HG02798 (cell line): ENCODE data around the gene KRT37.
"Not testable (repeated sequence)": the region's sequence is repeated elsewhere in the genome, so short reads cannot be mapped to it uniquely, and the experiment has no call there.

ENCODE experiments used
- ATAC-seq: cut with Tn5 transposase; IDR thresholded peaks from one replicate; pipeline ENCODE4 v1.9.1; 2021; ENCODE audit warnings: mild to moderate bottlenecking; ENCODE audit not compliant: unreplicated experiment, poor library complexity

Gene KRT37

DNA sequence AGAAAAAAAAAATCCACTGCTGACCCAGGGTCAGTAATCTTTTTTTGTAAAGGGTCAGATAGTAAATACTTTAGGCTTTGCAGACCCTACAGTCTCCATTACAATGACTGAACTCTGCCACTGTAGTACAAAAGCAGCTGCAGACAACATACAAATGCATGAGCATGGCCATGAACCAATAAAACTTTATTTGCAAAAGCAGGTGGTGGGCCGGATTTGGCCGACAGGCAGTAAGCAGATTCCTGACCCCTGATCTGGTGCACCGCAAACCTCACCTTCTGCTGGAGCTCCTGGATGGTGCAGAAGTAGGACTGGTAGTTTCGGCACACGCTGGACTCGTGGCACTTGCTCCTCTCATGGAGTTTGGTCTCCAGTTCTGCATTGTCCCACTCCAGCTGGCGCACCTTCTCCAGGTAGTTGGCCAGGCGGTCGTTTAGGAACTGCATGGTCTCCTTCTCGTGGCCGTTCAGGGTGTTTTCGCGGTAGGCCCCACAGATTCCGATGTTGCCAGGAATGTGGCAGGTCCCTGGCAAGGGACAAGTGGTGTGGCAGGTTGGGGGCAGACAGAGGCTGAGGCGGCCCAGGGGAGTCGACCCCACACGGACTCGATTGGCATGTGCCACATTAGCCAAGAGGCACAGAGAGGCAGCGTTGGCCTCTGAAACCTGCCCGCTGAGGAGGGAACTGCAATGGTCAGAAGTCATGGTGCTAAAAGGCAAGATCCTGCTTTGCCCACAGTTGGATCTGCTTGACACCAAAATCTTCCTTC is 13.1 kb downstream of the KRT37 start:
- no peak for ATAC-seq

GRCh38 chr17:41407226-41407625 is 17.2 kb downstream of the KRT37 start:
- ATAC-seq, result no peak

- no peak for ATAC-seq
Measured at GRCh38 chr17:41406205-41406604, 18.2 kb downstream of the KRT37 start.

GRCh38 chr17:41404024-41404671 is 20.2 kb downstream of the KRT37 start:
- ATAC-seq, result no peak

DNA sequence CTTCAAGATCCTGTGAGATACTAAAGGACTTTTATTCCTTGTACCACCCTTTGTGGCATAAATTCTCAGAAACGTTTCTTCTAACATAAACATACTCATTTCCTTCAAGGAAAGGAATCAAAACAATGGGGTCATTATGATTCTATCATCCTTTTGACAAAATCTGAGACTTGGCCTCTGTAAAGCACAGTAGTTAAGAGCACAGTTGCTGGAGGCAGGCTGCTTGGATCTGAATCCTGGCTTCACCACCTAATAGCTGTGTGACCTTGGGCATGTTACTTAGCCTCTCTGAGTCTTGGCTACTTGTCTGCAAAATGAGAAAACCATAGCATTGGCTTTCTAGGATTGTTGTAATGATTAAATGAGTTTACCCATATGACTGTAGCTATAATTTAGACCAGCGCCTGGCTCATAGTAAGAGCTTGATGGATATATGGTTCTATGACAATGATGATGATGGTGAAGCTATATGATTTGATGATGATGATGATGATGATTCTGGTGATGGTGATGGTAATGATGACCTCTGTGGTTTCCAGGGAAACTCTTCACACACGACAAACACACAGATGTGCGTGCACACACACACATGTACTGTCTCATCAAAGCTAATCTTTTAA is 20.9 kb downstream of the KRT37 start:
- ATAC-seq, result no peak

DNA sequence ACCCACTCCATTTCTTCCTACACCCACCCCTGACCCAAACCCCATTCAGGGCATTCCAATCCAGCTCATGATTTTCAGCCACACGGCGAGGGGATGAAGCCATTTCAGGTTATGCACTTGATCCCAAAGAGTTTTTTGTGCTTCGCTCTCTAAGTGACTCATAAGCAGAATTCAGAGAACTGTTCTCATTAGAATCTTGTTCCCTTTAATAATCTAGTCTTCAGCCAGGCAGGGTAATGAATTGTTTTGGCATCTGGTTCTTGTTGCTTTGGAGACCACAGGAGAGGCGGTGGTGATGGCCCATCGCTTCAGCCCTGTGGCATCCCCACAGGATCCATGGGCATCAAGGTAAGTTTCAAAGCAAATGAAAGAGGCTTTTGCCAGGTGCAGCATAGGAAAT is 22.2 kb downstream of the KRT37 start:
- ATAC-seq, result no peak

- ATAC-seq, result no peak
Measured at GRCh38 chr17:41396996-41397660, 27.3 kb downstream of the KRT37 start, which contains the start of gene KRT31. TSS of gene KRT31 (minus strand) at chr17:41397608. CDS start at chr17:41397539, 69 bp downstream.

DNA sequence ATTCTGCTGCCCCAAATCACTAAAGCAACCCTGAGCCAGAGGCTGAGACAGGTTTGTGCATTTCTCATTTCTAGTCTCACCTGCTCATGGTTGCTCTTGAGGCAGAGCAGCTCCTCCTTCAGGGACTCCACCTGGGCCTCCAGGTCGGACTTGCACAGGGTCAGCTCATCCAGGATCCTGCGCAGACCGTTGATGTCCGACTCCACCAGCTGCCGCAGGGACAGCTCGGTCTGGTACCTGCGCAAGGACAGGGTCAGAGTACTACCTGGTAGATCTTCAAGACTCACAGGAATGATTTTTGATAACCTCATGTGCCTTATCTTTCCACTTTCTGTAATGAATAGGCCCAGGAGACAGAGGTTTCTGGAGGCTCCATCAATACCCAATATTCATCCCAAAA is 28.0 kb downstream of the KRT37 start:
- ATAC-seq, result no peak

DNA sequence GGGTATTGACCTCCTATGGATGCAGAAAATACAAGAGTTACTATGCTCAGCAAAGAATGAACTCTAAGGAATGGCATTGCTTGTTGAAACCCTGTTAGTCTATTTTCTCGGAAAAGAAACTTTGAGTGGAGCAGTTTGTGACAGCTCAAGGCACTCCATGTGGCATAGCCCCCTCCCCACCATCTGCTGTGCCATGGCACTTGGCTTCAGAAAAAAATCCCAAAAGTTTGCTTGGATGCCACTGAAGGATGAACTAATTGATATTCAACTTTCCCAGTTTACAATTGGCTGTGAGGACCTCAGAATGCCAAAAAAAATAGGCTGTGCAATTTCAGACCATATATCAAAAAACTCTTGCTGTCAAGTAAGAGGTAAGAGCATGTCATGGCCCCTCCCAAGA is 28.8 kb downstream of the KRT37 start:
- no peak for ATAC-seq

- ATAC-seq, result not testable (repeated sequence)
Measured at GRCh38 chr17:41395044-41395443, 29.3 kb downstream of the KRT37 start.

GRCh38 chr17:41394254-41394996 is 30.0 kb downstream of the KRT37 start:
- ATAC-seq, result no peak

DNA sequence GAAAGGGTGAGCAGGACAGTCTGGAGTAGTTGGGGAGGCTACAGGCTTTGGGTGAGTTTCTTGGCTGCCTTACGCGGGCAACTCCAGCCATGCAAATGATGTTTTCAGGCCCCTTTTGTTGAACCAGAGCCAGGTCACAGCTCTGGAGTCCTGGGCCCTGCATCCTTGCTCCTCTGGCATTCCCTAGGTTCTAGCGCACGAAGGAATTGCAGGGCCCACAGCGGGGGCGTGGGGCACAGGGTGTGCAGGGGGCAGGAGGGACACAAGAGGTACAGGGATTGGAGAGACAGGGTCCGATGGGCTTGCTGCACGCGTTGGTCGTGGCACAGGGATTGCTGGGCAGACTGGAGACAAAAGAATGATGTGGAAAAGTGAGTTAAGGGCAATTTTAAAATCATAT is 30.6 kb downstream of the KRT37 start:
- ATAC-seq, result no peak

- ATAC-seq, result no peak
Measured at GRCh38 chr17:41393294-41393693, 31.1 kb downstream of the KRT37 start.

- no peak for ATAC-seq
Measured at GRCh38 chr17:41392278-41392677, 32.1 kb downstream of the KRT37 start.

DNA sequence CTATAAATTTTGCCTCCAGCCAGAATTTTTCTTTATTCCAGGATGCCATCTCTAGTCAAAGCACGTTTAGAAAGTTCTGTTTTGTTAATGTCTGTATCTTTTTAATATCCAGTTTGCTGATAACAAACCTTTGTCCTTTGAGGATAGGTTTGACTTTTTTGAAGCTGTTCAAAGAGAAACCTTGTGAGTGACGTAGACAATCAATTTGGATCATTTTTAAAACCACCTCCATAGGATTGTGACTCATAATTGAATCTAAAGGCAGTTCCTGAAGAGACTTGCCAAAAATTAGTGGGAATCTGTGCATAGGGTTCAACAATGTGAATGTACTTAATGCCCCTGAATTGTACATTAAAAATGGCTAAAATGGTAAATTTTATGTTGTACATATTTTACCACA is 32.9 kb downstream of the KRT37 start:
- no peak for ATAC-seq

DNA sequence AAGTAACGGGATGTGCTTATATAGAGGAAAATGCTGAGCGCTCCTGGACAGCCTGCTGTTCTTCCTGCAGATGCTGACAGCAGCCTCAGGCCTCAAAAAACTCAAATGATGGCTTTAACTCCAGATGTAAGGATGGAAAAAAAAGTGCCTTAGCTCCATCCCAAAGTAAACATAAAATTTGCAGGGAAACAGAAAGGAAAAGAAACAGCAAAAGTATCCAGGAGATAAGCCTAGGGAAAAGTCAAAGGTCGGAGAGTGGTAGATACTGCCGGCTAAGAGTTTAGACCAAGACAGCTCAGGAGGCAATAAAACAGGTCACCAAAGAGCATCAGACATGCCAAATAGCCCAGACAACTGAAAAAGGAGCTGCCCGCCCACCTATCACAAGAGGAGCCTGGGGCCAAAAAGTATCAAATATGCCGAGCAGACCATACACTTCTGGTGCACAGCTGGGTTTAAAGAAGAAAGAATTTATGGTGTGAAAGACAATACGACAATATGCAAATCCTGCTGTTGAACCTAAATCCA is 33.9 kb downstream of the KRT37 start:
- no peak for ATAC-seq

GRCh38 chr17:41387670-41388069 is 36.7 kb downstream of the KRT37 start:
- ATAC-seq, result no peak

DNA sequence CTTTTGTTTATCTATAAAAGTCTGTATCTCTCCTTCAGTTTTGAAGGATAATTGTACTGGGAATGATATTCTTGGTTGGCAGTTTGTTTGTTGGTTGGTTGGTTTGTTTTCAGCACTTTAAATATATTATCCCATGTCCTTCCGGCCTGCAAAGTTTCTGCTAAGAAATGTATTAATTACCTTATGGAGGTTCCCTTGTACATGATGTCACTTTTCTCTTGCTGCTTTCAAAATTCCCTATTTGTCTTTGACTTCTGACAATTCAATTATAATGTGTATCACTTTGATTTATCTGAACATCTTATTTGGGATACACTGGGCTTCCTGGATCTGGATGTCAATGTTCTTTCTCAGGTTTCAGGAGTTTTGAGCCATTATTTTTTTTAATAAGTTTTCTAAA is 38.2 kb downstream of the KRT37 start:
- no peak for ATAC-seq

- ATAC-seq, result no peak
Measured at GRCh38 chr17:41383690-41384089, 40.7 kb downstream of the KRT37 start.

- ATAC-seq, result no peak
Measured at GRCh38 chr17:41382394-41382793, 42.0 kb downstream of the KRT37 start.
